Glomerular endothelial cell (primary cell): ENCODE measurements around the gene GRM4. TPM values are rescaled to one million over a fixed set of nuclear protein-coding genes. Genes with fewer than 3 reads are reported as not detected.
"Not testable (repeated sequence)": the region's sequence is repeated elsewhere in the genome, so short reads cannot be mapped to it uniquely, and the experiment has no call there.

ENCODE experiments used
- DNase-seq: peaks from one replicate; pipeline ENCODE4 v3.0.0-alpha.2; 2011; ENCODE audit warnings: low read depth, low spot score; ENCODE audit errors: extremely low read depth
- total RNA-seq: library from RNA; depleted of rRNA; stranded (reverse); fragments of >200 nt; gene quantifications from 2 replicates; pipeline ENCODE4 v1.2.3, GENCODE V29; 2015

GRM4 gene
- total RNA-seq = not detected in 2 replicates

GRCh38 chr6:34146021-34146782 is at the start of gene GRM4:
TSS of gene GRM4 (minus strand) at chr6:34146087. CDS start at chr6:34133496, 12,591 bp downstream.
- no peak for DNase-seq

GRCh38 chr6:34194772-34195171 is 48.9 kb upstream of the GRM4 start:
- no peak for DNase-seq

- no peak for DNase-seq
These were observed 44.7 kb upstream of the GRM4 start for GRCh38 chr6:34190504-34191122.

GRCh38 chr6:34189806-34190503 is 44.1 kb upstream of the GRM4 start:
- DNase-seq = no peak

- not testable (repeated sequence) for DNase-seq
These were observed 38.8 kb upstream of the GRM4 start for GRCh38 chr6:34184726-34185125.

GRCh38 chr6:34182751-34183531 is 37.1 kb upstream of the GRM4 start:
- no peak for DNase-seq

- DNase-seq = no peak
These were observed 36.0 kb upstream of the GRM4 start for GRCh38 chr6:34181908-34182307.

GRCh38 chr6:34179106-34179720 is 33.3 kb upstream of the GRM4 start:
- DNase-seq = no peak

GRCh38 chr6:34178357-34179105 is 32.6 kb upstream of the GRM4 start:
- no peak for DNase-seq

- DNase-seq = no peak
These were observed 31.3 kb upstream of the GRM4 start for GRCh38 chr6:34177181-34177591.

GRCh38 chr6:34176261-34177031 is 30.6 kb upstream of the GRM4 start:
- no peak for DNase-seq

GRCh38 chr6:34174846-34175399 is 29.0 kb upstream of the GRM4 start:
- no peak for DNase-seq

- no peak for DNase-seq
These were observed 27.3 kb upstream of the GRM4 start for GRCh38 chr6:34172961-34173775.

GRCh38 chr6:34170346-34170745 is 24.5 kb upstream of the GRM4 start:
- no peak for DNase-seq

GRCh38 chr6:34169897-34170296 is 24.0 kb upstream of the GRM4 start:
- DNase-seq = no peak

GRCh38 chr6:34161857-34162515 is 16.1 kb upstream of the GRM4 start:
- DNase-seq = no peak

- no peak for DNase-seq
These were observed 14.0 kb upstream of the GRM4 start for GRCh38 chr6:34159844-34160243.
